Skeletal muscle tissue (tissue), 4 donors: ENCODE data around the gene SDCBP2. TPM values are rescaled to one million over a fixed set of nuclear protein-coding genes. Genes with fewer than 3 reads are reported as not detected.

ENCODE experiments used
- H3K27ac ChIP-seq: one replicate; pipeline ENCODE4 v1.7.0; 2013; ENCODE audit warnings: mild to moderate bottlenecking, low read depth, low read length, inconsistent platforms
- H3K27me3 ChIP-seq, 3 donors: one replicate each; pipeline ENCODE4 v1.7.0; 2013; ENCODE audit warnings: low read length in 3 of 3; ENCODE audit not compliant: control insufficient read depth in 3 of 3, insufficient read depth in 3 of 3
- H3K36me3 ChIP-seq, 3 donors: one replicate each; pipeline ENCODE4 v1.7.0; 2013; ENCODE audit warnings: low read length in 3 of 3; ENCODE audit not compliant: control insufficient read depth in 3 of 3, insufficient read depth in 3 of 3
- H3K4me1 ChIP-seq, 3 donors: one replicate each; pipeline ENCODE4 v1.7.0; 2013; ENCODE audit warnings: low read length in 3 of 3, mild to moderate bottlenecking in 3 of 3; ENCODE audit not compliant: control insufficient read depth in 3 of 3, insufficient read depth in 3 of 3
- H3K4me3 ChIP-seq, 3 donors: one replicate each; pipeline ENCODE4 v1.7.0; 2013; ENCODE audit warnings: low read length in 3 of 3
- H3K9ac ChIP-seq, 3 donors: one replicate each; pipeline ENCODE4 v1.7.0; 2013; ENCODE audit warnings: low read length in 3 of 3, mild to moderate bottlenecking in 3 of 3, moderate library complexity in 2 of 3, low read depth in 1 of 3
- H3K9me3 ChIP-seq, 3 donors: one replicate each; pipeline ENCODE4 v1.7.0; 2013; ENCODE audit warnings: low read length in 3 of 3; ENCODE audit not compliant: control insufficient read depth in 3 of 3
- total RNA-seq: library from RNA; depleted of rRNA; stranded (reverse); fragments of >200 nt; gene quantifications from one replicate; pipeline ENCODE4 v1.2.3, GENCODE V29; 2014
- donor health status: Osteomylitis.

Gene SDCBP2
- total RNA-seq, 1 donor from 2014 or later: 1.6 TPM

- Histone ChIP-seq H3K9ac (no peak overlapping the region), H3K4me3 (no peak overlapping the region), H3K4me1 (peaks cover 61 to 63% (median 63%) of the 10 kb centered on the region in 3 donors), H3K27me3 (no peaks in the 10 kb centered on the region), H3K9me3 (no peaks in the 10 kb centered on the region), H3K27ac (no peak overlapping the region), H3K36me3 (peaks cover 6 to 24% (median 7%) of the 10 kb centered on the region in 3 donors)
Measured at GRCh38 chr20:1373036-1373435, 44.1 kb upstream of the SDCBP2 start.

- Histone ChIP-seq H3K9ac (no peak overlapping the region), H3K27me3 (no peaks in the 10 kb centered on the region), H3K4me3 (no peak overlapping the region), H3K27ac (peak overlapping the region; percentile 72), H3K36me3 (peaks cover 10 to 24% (median 12%) of the 10 kb centered on the region in 3 donors), H3K4me1 (peaks cover 51 to 53% (median 53%) of the 10 kb centered on the region in 3 donors), H3K9me3 (no peaks in the 10 kb centered on the region)
Measured at GRCh38 chr20:1371830-1372539, 43.0 kb upstream of the SDCBP2 start.

GRCh38 chr20:1371202-1371782 lies 42.4 kb upstream of the SDCBP2 start:
- Histone ChIP-seq H3K4me3 (no peak overlapping the region), H3K27me3 (no peaks in the 10 kb centered on the region), H3K9ac (peak overlapping the region in 1 of 3 donors; percentile 45), H3K36me3 (peaks cover 10 to 24% (median 12%) of the 10 kb centered on the region in 3 donors), H3K27ac (peak overlapping the region; percentile 72), H3K9me3 (no peaks in the 10 kb centered on the region), H3K4me1 (peaks cover 49 to 52% (median 49%) of the 10 kb centered on the region in 3 donors)

GRCh38 chr20:1370548-1371110 lies 41.7 kb upstream of the SDCBP2 start:
- Histone ChIP-seq H3K27ac (peak overlapping the region; percentile 72), H3K4me1 (peaks cover 42 to 47% (median 42%) of the 10 kb centered on the region in 3 donors), H3K9ac (no peak overlapping the region), H3K27me3 (no peaks in the 10 kb centered on the region), H3K36me3 (peaks cover 10 to 24% (median 12%) of the 10 kb centered on the region in 3 donors), H3K9me3 (no peaks in the 10 kb centered on the region), H3K4me3 (no peak overlapping the region)

GRCh38 chr20:1369970-1370369 lies 41.0 kb upstream of the SDCBP2 start:
- peaks cover 35 to 41% (median 37%) of the 10 kb centered on the region in 3 donors for H3K4me1 ChIP-seq
- no peak overlapping the region for H3K4me3 ChIP-seq
- H3K36me3 ChIP-seq: peaks cover 10 to 24% (median 12%) of the 10 kb centered on the region in 3 donors
- H3K9me3 ChIP-seq: no peaks in the 10 kb centered on the region
- peak overlapping the region in 1 of 3 donors; percentile 8 for H3K9ac ChIP-seq
- H3K27me3 ChIP-seq: no peaks in the 10 kb centered on the region
- H3K27ac ChIP-seq: peak overlapping the region; percentile 72

- Histone ChIP-seq H3K4me1 (peaks cover 23 to 28% (median 28%) of the 10 kb centered on the region in 3 donors), H3K9ac (no peak overlapping the region), H3K27ac (no peak overlapping the region), H3K36me3 (peaks cover 10 to 22% (median 13%) of the 10 kb centered on the region in 3 donors), H3K9me3 (no peaks in the 10 kb centered on the region), H3K27me3 (no peaks in the 10 kb centered on the region), H3K4me3 (no peak overlapping the region)
Measured at GRCh38 chr20:1368448-1369199, 39.7 kb upstream of the SDCBP2 start.

- H3K9me3 ChIP-seq: no peaks in the 10 kb centered on the region
- H3K27me3 ChIP-seq: no peaks in the 10 kb centered on the region
- H3K27ac ChIP-seq: no peak overlapping the region
- H3K4me3 ChIP-seq: no peak overlapping the region
- H3K36me3 ChIP-seq: peaks cover 10 to 16% (median 11%) of the 10 kb centered on the region in 3 donors
- H3K9ac ChIP-seq: no peak overlapping the region
- H3K4me1 ChIP-seq: peaks cover 21 to 23% (median 21%) of the 10 kb centered on the region in 3 donors
Measured at GRCh38 chr20:1367479-1367878, 38.5 kb upstream of the SDCBP2 start.

- Histone ChIP-seq H3K27ac (no peak overlapping the region), H3K27me3 (no peaks in the 10 kb centered on the region), H3K9ac (no peak overlapping the region), H3K4me1 (no peaks in the 10 kb centered on the region), H3K4me3 (no peak overlapping the region), H3K9me3 (no peaks in the 10 kb centered on the region), H3K36me3 (peaks cover 9 to 22% (median 9%) of the 10 kb centered on the region in 3 donors)
Measured at GRCh38 chr20:1364106-1364505, 35.2 kb upstream of the SDCBP2 start.

- Histone ChIP-seq H3K9ac (no peak overlapping the region), H3K27me3 (no peaks in the 10 kb centered on the region), H3K4me1 (no peaks in the 10 kb centered on the region), H3K36me3 (peaks cover 9 to 17% (median 9%) of the 10 kb centered on the region in 3 donors), H3K4me3 (no peak overlapping the region), H3K27ac (no peak overlapping the region), H3K9me3 (no peaks in the 10 kb centered on the region)
Measured at GRCh38 chr20:1363522-1363921, 34.6 kb upstream of the SDCBP2 start.
